ENCODE measurements around the gene KRT13. TPM values are rescaled to one million over a fixed set of nuclear protein-coding genes. Genes with fewer than 3 reads are reported as not detected.
"Not testable (repeated sequence)": the region's sequence is repeated elsewhere in the genome, so short reads cannot be mapped to it uniquely, and the experiment has no call there.

Gene KRT13
- 1,847 TPM for total RNA-seq

- no peak for DNase-seq
Observed at GRCh38 chr17:41505007-41505808, at the start of gene KRT13. TSS of gene KRT13 (minus strand) at chr17:41505612. CDS start at chr17:41505550, 62 bp downstream.

GRCh38 chr17:41553987-41554680 lies 48.7 kb upstream of the KRT13 start:
- DNase-seq: no peak

GRCh38 chr17:41553176-41553575 lies 47.8 kb upstream of the KRT13 start:
- DNase-seq: no peak

- DNase-seq: no peak
Observed at GRCh38 chr17:41552455-41552854, 47.0 kb upstream of the KRT13 start.

GRCh38 chr17:41551365-41551764 lies 46.0 kb upstream of the KRT13 start:
- no peak for DNase-seq

GRCh38 chr17:41549596-41550039 lies 44.2 kb upstream of the KRT13 start:
- no peak for DNase-seq

- DNase-seq: peak; percentile 94
Observed at GRCh38 chr17:41548844-41549595, 43.6 kb upstream of the KRT13 start.

- DNase-seq: no peak
Observed at GRCh38 chr17:41547921-41548843, 42.8 kb upstream of the KRT13 start.

- peak; percentile 34 for DNase-seq
Observed at GRCh38 chr17:41547378-41547841, 42.0 kb upstream of the KRT13 start.

GRCh38 chr17:41546819-41547218 lies 41.4 kb upstream of the KRT13 start:
- DNase-seq: no peak

- no peak for DNase-seq
Observed at GRCh38 chr17:41545829-41546410, 40.5 kb upstream of the KRT13 start.

- DNase-seq: no peak
Observed at GRCh38 chr17:41544935-41545334, 39.5 kb upstream of the KRT13 start.

- peak; percentile 63 for DNase-seq
Observed at GRCh38 chr17:41544491-41544892, 39.1 kb upstream of the KRT13 start.

- DNase-seq: not testable (repeated sequence)
Observed at GRCh38 chr17:41542786-41543185, 37.4 kb upstream of the KRT13 start.

GRCh38 chr17:41542357-41542756 lies 36.9 kb upstream of the KRT13 start:
- DNase-seq: no peak

GRCh38 chr17:41540921-41541625 lies 35.7 kb upstream of the KRT13 start:
- no peak for DNase-seq

GRCh38 chr17:41539979-41540701 lies 34.7 kb upstream of the KRT13 start:
- DNase-seq: no peak

- no peak for DNase-seq
Observed at GRCh38 chr17:41539071-41539492, 33.7 kb upstream of the KRT13 start.

- no peak for DNase-seq
Observed at GRCh38 chr17:41538565-41538991, 33.2 kb upstream of the KRT13 start.

GRCh38 chr17:41537990-41538389 lies 32.6 kb upstream of the KRT13 start:
- no peak for DNase-seq

Data from tongue (tissue), 2 donors.